ENCODE results near the gene SASH1. TPM values are rescaled to one million over a fixed set of nuclear protein-coding genes. Genes with fewer than 3 reads are reported as not detected.

Gene SASH1
- total and polyA plus RNA-seq, 8 donors, result 5.8 to 82.6 (median 16.3) TPM

DNA sequence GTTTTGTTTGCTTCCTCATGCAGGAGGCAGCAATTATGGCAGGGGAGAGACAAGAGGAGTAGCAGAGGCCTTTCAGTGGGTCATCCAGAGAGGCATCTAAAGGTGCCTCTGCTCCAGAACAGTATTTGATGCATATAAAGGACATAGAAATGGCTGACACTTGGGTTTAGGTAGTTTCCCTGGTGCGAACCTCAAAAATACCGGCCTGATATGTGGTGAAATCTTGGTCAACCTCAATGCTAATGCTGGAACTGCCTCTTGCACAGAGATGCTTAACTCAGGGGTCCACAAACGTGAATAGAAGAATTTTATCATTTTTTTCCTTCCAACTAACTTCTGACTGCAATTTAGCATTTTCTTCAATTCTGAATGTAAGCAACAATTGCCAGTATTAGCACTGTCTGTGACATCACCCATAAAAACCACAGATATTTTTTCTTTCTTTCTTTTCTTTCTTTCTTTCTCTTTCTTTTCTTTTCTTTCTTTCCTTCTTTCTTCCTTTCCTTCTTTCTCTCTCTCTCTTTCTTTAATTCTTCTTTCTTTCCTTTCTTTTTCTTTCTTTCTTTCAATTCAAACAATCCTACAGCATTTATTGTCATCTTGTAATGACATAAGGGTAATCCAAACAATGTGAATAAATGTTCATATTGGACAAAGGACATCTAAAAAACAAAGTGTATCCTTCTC, 224.2 kb downstream of the SASH1 start:
- Histone ChIP-seq H3K4me3 (no peak overlapping the region), H3K27me3 (no peaks in the 10 kb centered on the region), H3K27ac (peak overlapping the region in 1 of 5 donors; percentile 37), H3K36me3 (no peaks in the 10 kb centered on the region), H3K9me3 (no peaks in the 10 kb centered on the region), H3K4me1 (peaks cover 0 to 6% (median 3%) of the 10 kb centered on the region in 4 donors)
- 67 to 86% (median 79%) methylated on average over 3 of the region's 3 CpGs for WGBS, 5 donors
- intact Hi-C loops (cut with DNase I; ENCODE audit: low total_unique reads), result loop anchor here (10.0 kb wide), 1 partner anchor 388 kb away; no protein-coding TSS in a partner anchor
- no peak for DNase-seq
- TF ChIP-seq POLR2AphosphoS5 (IDR thresholded peaks at IDR 0.05) (no peak), POLR2A (IDR thresholded peaks at IDR 0.05) (no peak), EP300 (IDR thresholded peaks at IDR 0.05) (no peak)
- TF ChIP-seq, protein P1, sequence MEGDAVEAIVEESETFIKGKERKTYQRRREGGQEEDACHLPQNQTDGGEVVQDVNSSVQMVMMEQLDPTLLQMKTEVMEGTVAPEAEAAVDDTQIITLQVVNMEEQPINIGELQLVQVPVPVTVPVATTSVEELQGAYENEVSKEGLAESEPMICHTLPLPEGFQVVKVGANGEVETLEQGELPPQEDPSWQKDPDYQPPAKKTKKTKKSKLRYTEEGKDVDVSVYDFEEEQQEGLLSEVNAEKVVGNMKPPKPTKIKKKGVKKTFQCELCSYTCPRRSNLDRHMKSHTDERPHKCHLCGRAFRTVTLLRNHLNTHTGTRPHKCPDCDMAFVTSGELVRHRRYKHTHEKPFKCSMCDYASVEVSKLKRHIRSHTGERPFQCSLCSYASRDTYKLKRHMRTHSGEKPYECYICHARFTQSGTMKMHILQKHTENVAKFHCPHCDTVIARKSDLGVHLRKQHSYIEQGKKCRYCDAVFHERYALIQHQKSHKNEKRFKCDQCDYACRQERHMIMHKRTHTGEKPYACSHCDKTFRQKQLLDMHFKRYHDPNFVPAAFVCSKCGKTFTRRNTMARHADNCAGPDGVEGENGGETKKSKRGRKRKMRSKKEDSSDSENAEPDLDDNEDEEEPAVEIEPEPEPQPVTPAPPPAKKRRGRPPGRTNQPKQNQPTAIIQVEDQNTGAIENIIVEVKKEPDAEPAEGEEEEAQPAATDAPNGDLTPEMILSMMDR (IDR thresholded peaks at IDR 0.05), result no peak

DNA sequence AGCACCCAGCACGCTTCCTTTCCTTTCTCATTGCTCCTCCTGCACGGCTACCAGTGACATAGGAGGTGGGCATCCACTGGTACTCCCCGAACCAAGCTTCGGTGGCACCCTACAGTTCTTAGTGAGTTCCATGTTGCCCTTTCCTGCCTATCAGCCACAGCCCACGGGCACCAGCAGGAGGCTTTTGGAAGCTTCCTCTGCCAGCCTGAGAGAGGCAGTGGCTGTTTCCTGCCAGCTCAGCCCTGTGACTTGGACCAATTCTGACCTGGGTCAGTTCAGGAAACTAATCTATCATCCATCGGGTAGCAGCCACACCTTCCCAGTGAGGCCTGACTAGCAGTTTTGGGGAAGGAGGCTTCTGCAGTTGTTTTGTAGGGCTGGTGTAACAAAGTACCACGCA, 227.8 kb downstream of the SASH1 start:
- DNase-seq, result no peak
- Histone ChIP-seq H3K9me3 (no peaks in the 10 kb centered on the region), H3K36me3 (no peaks in the 10 kb centered on the region), H3K27me3 (no peaks in the 10 kb centered on the region), H3K27ac (no peak overlapping the region), H3K4me1 (peaks cover 0 to 6% (median 3%) of the 10 kb centered on the region in 4 donors), H3K4me3 (no peak overlapping the region)
- intact Hi-C loops (cut with DNase I; ENCODE audit: low total_unique reads), result no loop called here
- 63 to 85% (median 72%) methylated on average over 7 of the region's 7 CpGs for WGBS, 5 donors
- TF ChIP-seq POLR2A (IDR thresholded peaks at IDR 0.05), result no peak
- TF ChIP-seq, protein P1 (IDR thresholded peaks at IDR 0.05), result no peak

DNA sequence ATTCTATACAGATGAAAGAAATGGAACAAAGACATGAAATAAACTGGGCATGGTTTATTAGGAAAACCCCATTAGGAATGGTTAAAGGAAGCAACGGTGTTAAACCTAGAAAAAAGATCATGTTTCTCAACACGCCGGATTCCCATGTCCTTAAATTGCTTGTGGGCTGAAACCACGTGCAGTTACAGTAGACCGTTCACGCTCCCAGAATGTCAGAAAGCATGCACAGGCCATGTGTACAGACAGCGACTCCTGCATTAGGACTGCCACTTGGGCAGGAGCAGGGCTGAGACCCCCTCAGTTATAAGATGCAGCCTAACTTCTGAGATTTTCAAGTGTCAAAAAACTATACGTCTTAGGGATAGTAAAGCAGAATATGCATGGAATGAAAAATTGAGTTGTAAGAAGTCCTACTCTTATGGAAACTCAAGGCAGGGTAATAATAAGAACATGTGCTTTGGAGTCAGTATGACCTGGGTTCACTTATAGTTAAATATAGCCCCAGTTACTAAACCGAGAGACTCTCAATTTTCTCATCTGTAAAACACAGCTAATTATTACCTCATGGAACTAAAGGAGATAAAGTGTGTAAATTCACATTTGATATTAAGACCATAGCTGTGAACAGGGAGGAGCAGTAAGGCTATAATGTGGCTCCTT, 230.2 kb downstream of the SASH1 start:
- Histone ChIP-seq H3K4me3 (no peak overlapping the region), H3K9me3 (no peaks in the 10 kb centered on the region), H3K4me1 (peaks cover 0 to under 1% (median 0%) of the 10 kb centered on the region in 4 donors), H3K27me3 (peaks cover 0 to 6% (median 0%) of the 10 kb centered on the region in 3 donors), H3K27ac (no peak overlapping the region), H3K36me3 (no peaks in the 10 kb centered on the region)
- intact Hi-C loops (cut with DNase I; ENCODE audit: low total_unique reads), result no loop called here
- WGBS, 5 donors, result 78 to 86% (median 84%) methylated on average over 9 of the region's 9 CpGs
- TF ChIP-seq, protein P1 (IDR thresholded peaks at IDR 0.05), result no peak
- no peak for TF ChIP-seq POLR2AphosphoS5 (IDR thresholded peaks at IDR 0.05)
- no peak for TF ChIP-seq POLR2A (IDR thresholded peaks at IDR 0.05)
- no peak for TF ChIP-seq EP300 (IDR thresholded peaks at IDR 0.05)
- DNase-seq, result no peak

DNA sequence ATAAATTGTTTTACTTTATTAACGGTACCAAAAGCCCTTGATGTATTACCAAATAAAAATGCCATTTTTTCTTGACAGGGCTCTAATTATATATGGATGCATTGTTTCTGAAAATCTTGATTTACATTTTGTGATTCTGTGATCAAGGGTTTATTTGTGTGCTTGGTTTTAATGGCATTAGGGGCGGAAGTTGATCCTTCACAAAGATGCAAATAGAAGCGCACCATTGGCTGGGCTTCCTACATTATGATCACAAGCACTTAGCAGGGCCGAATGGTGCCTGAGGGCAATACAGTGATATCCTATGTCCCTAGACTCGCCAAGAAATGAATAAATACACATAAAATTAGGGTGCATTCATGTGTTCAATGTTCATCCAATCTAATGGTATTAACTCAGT, 231.3 kb downstream of the SASH1 start:
- DNase-seq, result no peak
- 81 to 90% (median 85%) methylated on average over 5 of the region's 5 CpGs for WGBS, 5 donors
- intact Hi-C loops (cut with DNase I; ENCODE audit: low total_unique reads), result no loop called here
- H3K9me3 ChIP-seq, result no peaks in the 10 kb centered on the region
- TF ChIP-seq POLR2AphosphoS5 (IDR thresholded peaks at IDR 0.05) (no peak), POLR2A (IDR thresholded peaks at IDR 0.05) (no peak), EP300 (IDR thresholded peaks at IDR 0.05) (no peak)
- TF ChIP-seq, protein P1 (IDR thresholded peaks at IDR 0.05), result no peak
- no peak overlapping the region for H3K4me3 ChIP-seq
- H3K27me3 ChIP-seq, result peaks cover 0 to 6% (median 0%) of the 10 kb centered on the region in 3 donors
- peaks cover 0 to 11% (median 0%) of the 10 kb centered on the region in 4 donors for H3K4me1 ChIP-seq
- no peaks in the 10 kb centered on the region for H3K36me3 ChIP-seq
- no peak overlapping the region for H3K27ac ChIP-seq
